Fibroblast of lung (primary cell): Measurements from ENCODE around the gene FMN1. TPM values are rescaled to one million over a fixed set of nuclear protein-coding genes. Genes with fewer than 3 reads are reported as not detected.

Experiments used
- DNase-seq, 2 donors: peaks; one replicate each; pipeline versions ENCODE4 v3.0.0 to v3.0.0-alpha.2; 2010; ENCODE audit warnings: low read depth in 2 of 2
- H2AFZ ChIP-seq: 2 replicates; pipeline ENCODE4 v1.5.1; 2012; ENCODE audit warnings: low read length, control low read depth, inconsistent platforms
- H3K27ac ChIP-seq: 2 replicates; pipeline ENCODE4 v1.5.1; 2011; ENCODE audit warnings: low read length, control low read depth; ENCODE audit not compliant: insufficient read depth
- H3K27me3 ChIP-seq: 2 replicates; pipeline ENCODE4 v1.5.1; 2011; ENCODE audit warnings: mild to moderate bottlenecking, low read length; ENCODE audit not compliant: control insufficient read depth, insufficient read depth
- H3K36me3 ChIP-seq: 2 replicates; pipeline ENCODE4 v1.5.1; 2011; ENCODE audit warnings: low read length; ENCODE audit not compliant: control insufficient read depth, insufficient read depth
- H3K4me1 ChIP-seq: 2 replicates; pipeline ENCODE4 v1.5.1; 2011; ENCODE audit warnings: low read length; ENCODE audit not compliant: control insufficient read depth, insufficient read depth; ENCODE audit errors: extremely low read depth
- H3K4me2 ChIP-seq: 2 replicates; pipeline ENCODE4 v1.5.1; 2011; ENCODE audit warnings: low read length, control low read depth; ENCODE audit not compliant: insufficient read depth; ENCODE audit errors: extremely low read depth
- H3K4me3 ChIP-seq, 4 experiments: fragments of 200-600 bp in 1 of 4; sonication (generic) in 1 of 4; replicated peaks in 1 of 4; 2 replicates each; pipeline ENCODE4 v1.5.1; 2011 to 2016; ENCODE audit warnings: low read length in 4 of 4, low read depth in 3 of 4, mild to moderate bottlenecking in 3 of 4, control low read depth in 2 of 4, inconsistent platforms in 1 of 4, mixed read lengths in 1 of 4; ENCODE audit not compliant: insufficient read depth in 1 of 4; ENCODE audit errors: control extremely low read depth in 1 of 4
- H3K79me2 ChIP-seq: 2 replicates; pipeline ENCODE4 v1.5.1; 2012; ENCODE audit warnings: mild to moderate bottlenecking, low read length, inconsistent platforms; ENCODE audit not compliant: control insufficient read depth, insufficient read depth
- H3K9ac ChIP-seq: 2 replicates; pipeline ENCODE4 v1.5.1; 2011; ENCODE audit warnings: mild to moderate bottlenecking, low read length, control low read depth; ENCODE audit not compliant: insufficient read depth
- H3K9me3 ChIP-seq: 2 replicates; pipeline ENCODE4 v1.5.1; 2012; ENCODE audit warnings: low read depth, low read length; ENCODE audit not compliant: control insufficient read depth, insufficient read depth
- H4K20me1 ChIP-seq: 2 replicates; pipeline ENCODE4 v1.5.1; 2011; ENCODE audit warnings: low read length; ENCODE audit not compliant: control insufficient read depth, insufficient read depth; ENCODE audit errors: extremely low read depth
- EZH2 ChIP-seq: IDR thresholded peaks from 2 replicates; pipeline ENCODE4 v1.5.1; 2012; ENCODE audit warnings: low read length, control low read depth, mild to moderate bottlenecking; ENCODE audit errors: missing control alignments
- polyA plus RNA-seq, 2 donors: library from polyadenylated mRNA; depleted of rRNA in 1 of 2; stranded (reverse) in 1 of 2; unstranded in 1 of 2; fragments of >200 nt; gene quantifications; 2 replicates each; pipeline ENCODE4 v1.2.1, GENCODE V29; 2011 to 2012; ENCODE audit warnings: missing spikeins in 1 of 2
- total RNA-seq: library from RNA; depleted of rRNA; stranded (reverse); fragments of >200 nt; gene quantifications from 2 replicates; pipeline ENCODE4 v1.2.1, GENCODE V29; 2014
- TF ChIP-seq, protein P1 (sequence below), 2 donors: IDR thresholded peaks in 1 of 2; conservative IDR thresholded peaks in 1 of 2; 1 replicate in 1 of 2; 2 replicates in 1 of 2; pipeline ENCODE4 v1.5.1; 2011 to 2012; ENCODE audit warnings: low read length in 2 of 2, control low read depth in 1 of 2, inconsistent platforms in 1 of 2, low read depth in 1 of 2, mild to moderate bottlenecking in 1 of 2

The FMN1 gene
- total and polyA plus RNA-seq, 2 donors (not counting 1 experiment from before 2014, with no cell fraction given) = 7.5 to 43.8 TPM

DNA sequence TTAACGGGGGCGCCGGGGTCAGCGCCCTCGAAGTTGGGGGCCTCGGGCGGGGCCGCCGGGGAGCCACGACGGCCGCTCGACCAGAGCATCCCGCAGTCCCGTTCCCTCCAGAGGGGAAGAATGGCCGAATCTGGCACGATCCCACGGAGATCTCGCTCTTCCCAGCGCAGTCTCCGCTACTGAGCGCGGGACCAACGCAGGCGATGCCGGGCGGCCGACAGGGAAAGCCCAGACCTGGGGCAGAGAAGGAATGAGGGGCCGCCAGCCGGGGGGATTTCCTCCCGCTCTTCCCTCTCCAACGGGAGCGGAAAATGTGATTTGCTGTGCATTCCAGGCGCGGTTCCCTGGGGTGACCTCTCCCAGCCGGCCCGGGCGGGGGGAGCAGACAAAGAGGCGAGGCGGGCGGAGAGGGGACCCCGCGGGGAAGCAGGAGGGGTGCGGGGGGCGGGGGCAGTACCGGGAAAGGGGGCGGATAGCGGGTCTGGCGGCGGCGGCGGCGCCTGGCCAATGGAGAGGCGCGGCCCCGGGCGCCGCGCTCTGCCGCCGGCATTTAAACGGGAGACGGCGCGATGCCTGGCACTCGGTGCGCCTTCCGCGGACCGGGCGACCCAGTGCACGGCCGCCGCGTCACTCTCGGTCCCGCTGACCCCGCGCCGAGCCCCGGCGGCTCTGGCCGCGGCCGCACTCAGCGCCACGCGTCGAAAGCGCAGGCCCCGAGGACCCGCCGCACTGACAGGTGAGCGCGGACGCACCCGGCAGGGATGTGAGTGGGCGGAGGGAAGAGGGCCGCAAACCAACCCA lies 476.9 kb downstream of the FMN1 start, which contains the start of gene GREM1:
GREM1 (plus strand) TSS at position 579 of the 801 bp plus-strand sequence. CDS start 12,687 bp downstream, outside the sequence.
- Histone ChIP-seq H3K9me3 (no peaks in the 10 kb centered on the region), H3K4me2 (peak within 1 kb of the TSS; percentile 77), H4K20me1 (no peaks in the 10 kb centered on the region), H3K4me3 (peak within 1 kb of the TSS; percentile 45 to 72 (median 58)), H3K27me3 (peaks cover 23% of the 10 kb centered on the region), H3K4me1 (peaks cover 2% of the 10 kb centered on the region), H2AFZ (peak within 1 kb of the TSS; percentile 11), H3K9ac (peak within 1 kb of the TSS; percentile 78), H3K36me3 (peaks cover 2% of the 10 kb centered on the region), H3K27ac (peak within 1 kb of the TSS; percentile 68), H3K79me2 (peaks cover 43% of the 10 kb centered on the region)
- DNase-seq = peak; percentile 38 to 69
- TF ChIP-seq, protein P1, sequence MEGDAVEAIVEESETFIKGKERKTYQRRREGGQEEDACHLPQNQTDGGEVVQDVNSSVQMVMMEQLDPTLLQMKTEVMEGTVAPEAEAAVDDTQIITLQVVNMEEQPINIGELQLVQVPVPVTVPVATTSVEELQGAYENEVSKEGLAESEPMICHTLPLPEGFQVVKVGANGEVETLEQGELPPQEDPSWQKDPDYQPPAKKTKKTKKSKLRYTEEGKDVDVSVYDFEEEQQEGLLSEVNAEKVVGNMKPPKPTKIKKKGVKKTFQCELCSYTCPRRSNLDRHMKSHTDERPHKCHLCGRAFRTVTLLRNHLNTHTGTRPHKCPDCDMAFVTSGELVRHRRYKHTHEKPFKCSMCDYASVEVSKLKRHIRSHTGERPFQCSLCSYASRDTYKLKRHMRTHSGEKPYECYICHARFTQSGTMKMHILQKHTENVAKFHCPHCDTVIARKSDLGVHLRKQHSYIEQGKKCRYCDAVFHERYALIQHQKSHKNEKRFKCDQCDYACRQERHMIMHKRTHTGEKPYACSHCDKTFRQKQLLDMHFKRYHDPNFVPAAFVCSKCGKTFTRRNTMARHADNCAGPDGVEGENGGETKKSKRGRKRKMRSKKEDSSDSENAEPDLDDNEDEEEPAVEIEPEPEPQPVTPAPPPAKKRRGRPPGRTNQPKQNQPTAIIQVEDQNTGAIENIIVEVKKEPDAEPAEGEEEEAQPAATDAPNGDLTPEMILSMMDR (conservative IDR thresholded peaks at IDR 0.05 in 1 of 2, IDR thresholded peaks at IDR 0.05 in 1 of 2; ENCODE audit: low read depth in 1 of 2, low read length in 2 of 2) = no peak
- peak; percentile 56 for TF ChIP-seq EZH2

DNA sequence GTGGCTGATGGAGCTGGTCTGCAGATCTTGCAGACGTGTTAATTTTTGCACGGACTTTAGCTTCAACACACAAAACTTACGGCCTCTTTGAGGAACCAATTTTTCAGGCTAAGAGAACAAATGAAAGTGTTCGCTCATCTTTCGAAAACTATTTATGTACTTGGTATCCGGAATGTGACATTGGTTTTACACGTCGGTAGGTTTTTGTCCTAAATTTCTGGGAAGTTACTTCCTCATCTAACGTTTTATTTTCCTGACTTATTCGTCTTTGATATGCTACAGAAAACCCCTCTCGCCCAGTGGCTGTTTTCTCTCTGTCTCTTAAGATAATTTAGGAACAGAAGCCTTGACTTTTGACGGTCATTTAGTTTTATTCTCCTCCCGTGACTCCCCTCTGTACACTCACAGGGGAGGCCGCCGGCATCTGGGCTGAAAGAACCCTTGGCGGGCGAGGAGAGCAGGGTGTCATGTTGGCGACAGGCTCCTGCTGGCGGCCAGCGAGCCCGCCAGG lies 477.5 kb downstream of the FMN1 start:
- Histone ChIP-seq H3K4me2 (peak overlapping the region; percentile 77), H2AFZ (peak overlapping the region; percentile 11), H3K4me3 (peak overlapping the region; percentile 28 to 72 (median 47)), H3K9me3 (no peaks in the 10 kb centered on the region), H3K27ac (peak overlapping the region; percentile 65), H3K36me3 (peaks cover 2% of the 10 kb centered on the region), H3K4me1 (peaks cover 2% of the 10 kb centered on the region), H3K27me3 (peaks cover 20% of the 10 kb centered on the region), H3K9ac (peak overlapping the region; percentile 74), H3K79me2 (peaks cover 36% of the 10 kb centered on the region), H4K20me1 (no peaks in the 10 kb centered on the region)
- peak; percentile 63 for TF ChIP-seq EZH2
- TF ChIP-seq, protein P1 (conservative IDR thresholded peaks at IDR 0.05 in 1 of 2, IDR thresholded peaks at IDR 0.05 in 1 of 2; ENCODE audit: low read depth in 1 of 2, low read length in 2 of 2) = no peak
- peak in 1 of 2 donors; percentile 40 for DNase-seq

DNA sequence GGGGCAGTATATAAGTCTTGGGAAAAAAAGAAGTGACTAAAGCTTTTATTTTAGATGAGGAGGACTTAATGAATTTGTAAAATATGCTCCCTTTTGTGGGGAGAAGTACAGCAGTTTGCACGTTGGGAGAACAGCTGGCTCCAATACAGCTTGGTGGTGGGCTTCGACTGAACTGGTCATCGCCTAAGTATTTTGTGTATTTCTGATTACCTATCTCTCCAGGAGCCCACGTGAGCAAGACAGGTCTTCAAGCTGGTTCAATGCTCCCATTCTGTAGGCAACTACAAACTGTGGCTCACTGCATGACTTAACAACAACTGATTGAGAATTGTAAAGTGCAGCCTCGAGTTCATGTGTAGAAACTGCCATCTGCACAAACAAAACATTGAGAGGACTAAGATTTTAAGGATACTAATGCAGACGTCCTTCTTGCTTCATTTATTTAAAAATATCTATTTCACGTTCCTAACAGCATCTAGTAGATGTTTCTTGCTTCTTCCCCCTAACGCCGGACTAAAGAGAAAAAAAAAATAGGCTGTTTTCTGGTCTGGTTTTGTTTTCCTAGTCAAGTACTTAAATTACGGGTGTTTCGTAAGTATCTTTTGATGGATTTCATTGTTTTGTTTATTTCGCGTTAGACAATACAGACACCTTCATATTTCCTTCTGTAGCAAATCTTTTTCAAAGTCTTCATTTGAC lies 478.1 kb downstream of the FMN1 start:
- peak; percentile 32 to 51 for DNase-seq
- peaks cover 20% of the 10 kb centered on the region for H3K27me3 ChIP-seq
- peak overlapping the region in 2 of 4 experiments; percentile 51 to 72 for H3K4me3 ChIP-seq
- no peaks in the 10 kb centered on the region for H3K9me3 ChIP-seq
- H3K9ac ChIP-seq = no peak overlapping the region
- no peak overlapping the region for H3K27ac ChIP-seq
- no peak overlapping the region for H2AFZ ChIP-seq
- peak overlapping the region; percentile 77 for H3K4me2 ChIP-seq
- H3K36me3 ChIP-seq = peaks cover 2% of the 10 kb centered on the region
- H3K4me1 ChIP-seq = peaks cover 2% of the 10 kb centered on the region
- H3K79me2 ChIP-seq = peaks cover 35% of the 10 kb centered on the region
- no peaks in the 10 kb centered on the region for H4K20me1 ChIP-seq
- TF ChIP-seq EZH2 = no peak
- TF ChIP-seq, protein P1 (conservative IDR thresholded peaks at IDR 0.05 in 1 of 2, IDR thresholded peaks at IDR 0.05 in 1 of 2; ENCODE audit: low read depth in 1 of 2, low read length in 2 of 2) = no peak
